SU-DHL-6 (cell line): ENCODE results near the gene LRRC23.

Source experiments
- H2AFZ ChIP-seq: fragments of 200-600 bp; sonication (generic); 2 replicates; pipeline ENCODE4 v1.6.1; 2014; ENCODE audit warnings: low read depth, mild to moderate bottlenecking, moderate library complexity, mixed read lengths, antibody characterized with exemption, low read length; ENCODE audit not compliant: severe bottlenecking
- H3F3A ChIP-seq: fragments of 200-600 bp; shearing (Covaris generic); 2 replicates; pipeline ENCODE4 v1.6.0; 2016; ENCODE audit warnings: antibody characterized with exemption, mild to moderate bottlenecking; ENCODE audit not compliant: insufficient read depth
- H3K27ac ChIP-seq: fragments of 200-600 bp; sonication (generic); 2 replicates; pipeline ENCODE4 v1.5.1; 2016; ENCODE audit warnings: low read depth, mild to moderate bottlenecking, low read length, moderate library complexity, mixed read lengths
- H3K27me3 ChIP-seq: fragments of 200-600 bp; sonication (generic), shearing (Covaris generic); 2 replicates; pipeline ENCODE4 v1.6.0; 2014; ENCODE audit warnings: mild to moderate bottlenecking, low read length
- H3K36me3 ChIP-seq: fragments of 200-600 bp; sonication (generic); 2 replicates; pipeline ENCODE4 v1.6.1; 2014; ENCODE audit warnings: mild to moderate bottlenecking, low read length, mixed read lengths
- H3K4me2 ChIP-seq: fragments of 300-600, 200-600 bp; shearing (Covaris generic), sonication (generic); 2 replicates; pipeline ENCODE4 v1.6.0; 2014; ENCODE audit warnings: low read length, low read depth, mild to moderate bottlenecking; ENCODE audit not compliant: poor library complexity, severe bottlenecking
- H3K4me3 ChIP-seq: fragments of 200-600 bp; sonication (generic); 2 replicates; pipeline ENCODE4 v1.5.1; 2014; ENCODE audit warnings: antibody characterized with exemption, low read length, mild to moderate bottlenecking, mixed read lengths; ENCODE audit not compliant: insufficient read depth, poor library complexity, severe bottlenecking
- H3K79me2 ChIP-seq: fragments of 200-600 bp; sonication (generic); 2 replicates; pipeline ENCODE4 v1.6.1; 2014; ENCODE audit warnings: mild to moderate bottlenecking, low read length, moderate library complexity; ENCODE audit not compliant: insufficient read depth
- H3K9ac ChIP-seq: fragments of 200-600 bp; sonication (generic); 2 replicates; pipeline ENCODE4 v1.7.0; 2014; ENCODE audit warnings: mild to moderate bottlenecking, low read length
- H3K9me2 ChIP-seq: fragments of 200-600 bp; sonication (generic); replicated peaks from 2 replicates; pipeline ENCODE4 v1.6.1; 2014; ENCODE audit warnings: low read length; ENCODE audit not compliant: insufficient read depth
- H3K9me3 ChIP-seq: fragments of 200-600 bp; sonication (generic); 2 replicates; pipeline ENCODE4 v1.6.1; 2014; ENCODE audit warnings: low read length, mixed read lengths; ENCODE audit not compliant: insufficient read depth
- H4K20me1 ChIP-seq: fragments of 200-600 bp; sonication (generic); 2 replicates; pipeline ENCODE4 v1.6.1; 2014; ENCODE audit warnings: low read depth, mild to moderate bottlenecking, antibody characterized with exemption, low read length, moderate library complexity, mixed read lengths
- EZH2phosphoT487 ChIP-seq: fragments of 200-600 bp; sonication (generic), shearing (Covaris generic); conservative IDR thresholded peaks from 2 replicates; pipeline ENCODE4 v1.6.1; 2018; ENCODE audit warnings: mild to moderate bottlenecking, antibody characterized with exemption, low read length, moderate library complexity, mixed read lengths
- TF ChIP-seq, protein P1 (sequence below): fragments of 200-600 bp; sonication (generic); IDR thresholded peaks from one replicate; pipeline ENCODE4 v1.5.1; 2017; ENCODE audit warnings: antibody characterized with exemption, mild to moderate bottlenecking, low read length, moderate library complexity; ENCODE audit not compliant: insufficient read depth, poor library complexity, severe bottlenecking

Gene LRRC23

DNA sequence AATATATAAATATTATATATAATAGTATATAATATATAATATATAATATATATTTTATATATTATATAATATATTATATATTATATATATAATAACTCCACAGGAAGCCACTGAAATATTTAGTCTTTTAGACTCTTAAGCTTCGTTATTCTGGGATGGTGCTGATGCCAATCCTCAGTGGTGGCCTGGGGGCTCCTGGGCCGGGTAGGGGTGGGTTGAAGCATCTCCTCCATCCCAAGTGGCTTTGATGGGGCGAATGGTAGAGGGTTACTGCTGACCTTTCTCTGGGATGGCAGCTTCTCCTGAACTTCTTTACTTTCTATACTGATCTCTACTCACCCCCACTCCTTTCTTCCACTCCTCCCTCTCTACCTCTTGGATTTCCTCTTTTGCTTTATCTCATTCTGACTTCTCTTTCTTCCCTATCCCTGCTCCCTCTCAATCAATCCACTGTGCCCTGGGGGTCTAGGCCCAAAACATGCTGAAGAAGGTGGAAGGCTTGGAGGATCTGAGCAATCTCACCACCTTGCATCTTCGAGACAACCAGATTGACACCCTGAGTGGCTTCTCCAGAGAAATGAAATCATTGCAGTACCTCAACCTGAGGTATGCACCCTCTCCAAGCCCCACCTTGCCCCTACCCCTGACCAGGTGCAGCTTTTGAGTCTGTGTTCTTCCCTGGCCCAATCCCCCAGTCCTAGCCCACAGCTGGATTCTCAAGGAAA lies 5.0 kb downstream of the LRRC23 start:
- Histone ChIP-seq H3K9me3 (no peaks in the 10 kb centered on the region), H3K27me3 (no peaks in the 10 kb centered on the region), H3K27ac (no peak overlapping the region), H2AFZ (no peak overlapping the region), H3K9ac (no peak overlapping the region), H3F3A (no peaks in the 10 kb centered on the region), H3K4me2 (no peak overlapping the region), H3K36me3 (no peaks in the 10 kb centered on the region), H3K4me3 (no peak overlapping the region), H3K9me2 (no peaks in the 10 kb centered on the region), H3K79me2 (no peaks in the 10 kb centered on the region), H4K20me1 (no peaks in the 10 kb centered on the region)
- no peak for TF ChIP-seq EZH2phosphoT487
- TF ChIP-seq, protein P1, sequence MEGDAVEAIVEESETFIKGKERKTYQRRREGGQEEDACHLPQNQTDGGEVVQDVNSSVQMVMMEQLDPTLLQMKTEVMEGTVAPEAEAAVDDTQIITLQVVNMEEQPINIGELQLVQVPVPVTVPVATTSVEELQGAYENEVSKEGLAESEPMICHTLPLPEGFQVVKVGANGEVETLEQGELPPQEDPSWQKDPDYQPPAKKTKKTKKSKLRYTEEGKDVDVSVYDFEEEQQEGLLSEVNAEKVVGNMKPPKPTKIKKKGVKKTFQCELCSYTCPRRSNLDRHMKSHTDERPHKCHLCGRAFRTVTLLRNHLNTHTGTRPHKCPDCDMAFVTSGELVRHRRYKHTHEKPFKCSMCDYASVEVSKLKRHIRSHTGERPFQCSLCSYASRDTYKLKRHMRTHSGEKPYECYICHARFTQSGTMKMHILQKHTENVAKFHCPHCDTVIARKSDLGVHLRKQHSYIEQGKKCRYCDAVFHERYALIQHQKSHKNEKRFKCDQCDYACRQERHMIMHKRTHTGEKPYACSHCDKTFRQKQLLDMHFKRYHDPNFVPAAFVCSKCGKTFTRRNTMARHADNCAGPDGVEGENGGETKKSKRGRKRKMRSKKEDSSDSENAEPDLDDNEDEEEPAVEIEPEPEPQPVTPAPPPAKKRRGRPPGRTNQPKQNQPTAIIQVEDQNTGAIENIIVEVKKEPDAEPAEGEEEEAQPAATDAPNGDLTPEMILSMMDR = no peak

DNA sequence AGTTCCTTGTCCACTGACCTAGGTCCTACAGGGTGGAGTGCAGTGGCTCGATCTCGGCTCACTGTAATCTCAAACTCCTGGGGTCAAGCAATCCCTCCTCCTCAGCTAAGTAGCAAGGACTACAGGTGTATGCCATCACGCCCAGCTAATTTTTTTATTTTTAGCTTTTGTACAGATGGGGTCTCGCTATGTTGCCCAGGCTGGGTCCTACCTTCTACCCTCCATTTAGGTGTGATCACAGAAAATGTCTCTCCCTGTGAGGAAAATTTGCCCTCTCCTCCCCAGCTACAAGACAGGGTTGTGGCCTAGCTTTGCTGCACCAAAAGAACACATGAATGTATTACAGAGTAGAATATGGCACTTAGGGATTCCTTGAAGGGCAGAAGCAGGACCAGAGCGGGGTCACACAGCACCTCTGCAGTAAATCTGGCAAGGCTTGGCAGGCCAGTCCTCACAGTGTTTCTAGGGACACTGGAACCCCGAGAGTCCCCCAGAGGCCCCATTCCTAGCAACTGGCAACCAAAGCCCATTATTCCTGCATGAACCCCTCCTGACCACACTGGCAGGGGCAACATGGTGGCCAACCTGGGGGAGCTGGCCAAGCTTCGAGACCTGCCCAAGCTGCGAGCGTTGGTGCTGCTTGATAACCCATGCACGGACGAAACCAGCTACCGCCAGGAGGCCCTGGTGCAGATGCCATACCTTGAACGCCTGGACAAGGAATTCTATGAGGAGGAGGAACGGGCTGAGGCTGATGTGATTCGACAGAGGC lies 7.7 kb downstream of the LRRC23 start:
- H4K20me1 ChIP-seq = no peaks in the 10 kb centered on the region
- H3K36me3 ChIP-seq = no peaks in the 10 kb centered on the region
- H3K4me3 ChIP-seq = no peak overlapping the region
- H3K9ac ChIP-seq = no peak overlapping the region
- no peaks in the 10 kb centered on the region for H3K9me2 ChIP-seq
- no peaks in the 10 kb centered on the region for H3K79me2 ChIP-seq
- no peaks in the 10 kb centered on the region for H3K27me3 ChIP-seq
- H3F3A ChIP-seq = no peaks in the 10 kb centered on the region
- TF ChIP-seq, protein P1 = no peak
- TF ChIP-seq EZH2phosphoT487 = no peak
- no peak overlapping the region for H3K4me2 ChIP-seq
- H3K27ac ChIP-seq = no peak overlapping the region
- no peaks in the 10 kb centered on the region for H3K9me3 ChIP-seq
- H2AFZ ChIP-seq = no peak overlapping the region

DNA sequence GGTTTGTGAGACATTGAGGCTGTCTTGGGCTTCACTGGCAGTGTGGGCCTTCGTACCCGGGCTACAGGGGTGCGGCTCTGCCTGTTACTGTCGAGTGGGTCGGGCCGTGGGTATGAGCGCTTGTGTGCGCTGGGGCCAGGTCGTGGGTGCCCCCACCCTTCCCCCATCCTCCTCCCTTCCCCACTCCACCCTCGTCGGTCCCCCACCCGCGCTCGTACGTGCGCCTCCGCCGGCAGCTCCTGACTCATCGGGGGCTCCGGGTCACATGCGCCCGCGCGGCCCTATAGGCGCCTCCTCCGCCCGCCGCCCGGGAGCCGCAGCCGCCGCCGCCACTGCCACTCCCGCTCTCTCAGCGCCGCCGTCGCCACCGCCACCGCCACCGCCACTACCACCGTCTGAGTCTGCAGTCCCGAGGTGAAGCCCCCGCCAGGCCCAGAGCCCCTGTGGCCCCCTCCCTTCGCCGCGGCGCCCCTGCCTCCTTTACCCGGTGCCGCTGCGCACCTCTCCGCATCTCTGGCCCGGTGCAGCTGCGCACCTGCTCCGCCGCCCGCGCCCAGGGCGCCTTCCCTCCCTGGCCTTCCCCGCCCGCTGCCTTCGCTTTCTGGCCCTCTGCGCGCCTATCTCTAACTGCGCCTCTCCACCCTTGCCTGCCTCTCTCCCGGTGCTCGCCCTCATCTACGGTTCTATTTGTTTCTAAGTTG lies 9.8 kb downstream of the LRRC23 start, which contains the start of gene ENO2:
Gene ENO2, plus strand, starts transcription at position 335 of the 701 bp plus-strand sequence. CDS start 1,253 bp downstream, outside the sequence.
- Histone ChIP-seq H4K20me1 (no peaks in the 10 kb centered on the region), H3K9me3 (no peaks in the 10 kb centered on the region), H3K9ac (peak within 1 kb of the TSS; percentile 39), H3K79me2 (no peaks in the 10 kb centered on the region), H3K9me2 (no peaks in the 10 kb centered on the region), H2AFZ (peak within 1 kb of the TSS; percentile 91), H3K27ac (no peak within 1 kb of the TSS), H3K4me2 (peak within 1 kb of the TSS; percentile 62), H3K4me3 (peak within 1 kb of the TSS; percentile 40), H3K27me3 (no peaks in the 10 kb centered on the region), H3F3A (no peaks in the 10 kb centered on the region), H3K36me3 (no peaks in the 10 kb centered on the region)
- TF ChIP-seq, protein P1 = no peak
- TF ChIP-seq EZH2phosphoT487 = no peak
